G401.6 (cell line): ENCODE results near the gene CRIM1.
"Not testable (repeated sequence)": the region's sequence is repeated elsewhere in the genome, so short reads cannot be mapped to it uniquely, and the experiment has no call there.

Source experiments
- FAIRE-seq: peaks from 2 replicates; lab custom pipeline; 2012; peaks lifted over from hg19 to GRCh38; lab: Jason Lieb, UNC

CRIM1 gene

GRCh38 chr2:36355151-36355889 lies at the start of gene CRIM1:
Gene CRIM1, plus strand, starts transcription at chr2:36355778. Its CDS starts 515 bp downstream, at chr2:36356293.
- no peak for FAIRE-seq

GRCh38 chr2:36307441-36307840 lies 48.1 kb upstream of the CRIM1 start:
- no peak for FAIRE-seq

- FAIRE-seq, result not testable (repeated sequence)
These were observed 45.1 kb upstream of the CRIM1 start for GRCh38 chr2:36310444-36310843.

- FAIRE-seq, result no peak
These were observed 37.0 kb upstream of the CRIM1 start for GRCh38 chr2:36318547-36318946.

- FAIRE-seq, result peak; percentile 74
These were observed 33.5 kb upstream of the CRIM1 start for GRCh38 chr2:36322108-36322507.

- FAIRE-seq, result no peak
These were observed 29.3 kb upstream of the CRIM1 start for GRCh38 chr2:36326286-36326685.

GRCh38 chr2:36329251-36329650 lies 26.3 kb upstream of the CRIM1 start:
- no peak for FAIRE-seq

- FAIRE-seq, result peak; percentile 78
These were observed 25.7 kb upstream of the CRIM1 start for GRCh38 chr2:36329746-36330472.

GRCh38 chr2:36330473-36331395 lies 24.8 kb upstream of the CRIM1 start:
- FAIRE-seq, result no peak

GRCh38 chr2:36333350-36334012 lies 22.1 kb upstream of the CRIM1 start:
- peak; percentile 42 for FAIRE-seq

GRCh38 chr2:36335597-36335996 lies 20.0 kb upstream of the CRIM1 start:
- no peak for FAIRE-seq

- FAIRE-seq, result no peak
These were observed 19.3 kb upstream of the CRIM1 start for GRCh38 chr2:36336321-36336720.

- no peak for FAIRE-seq
These were observed 18.2 kb upstream of the CRIM1 start for GRCh38 chr2:36337354-36337753.

- peak; percentile 33 for FAIRE-seq
These were observed 17.3 kb upstream of the CRIM1 start for GRCh38 chr2:36338124-36338826.

- peak; percentile 97 for FAIRE-seq
These were observed 16.8 kb upstream of the CRIM1 start for GRCh38 chr2:36338827-36339145.

- FAIRE-seq, result no peak
These were observed 15.9 kb upstream of the CRIM1 start for GRCh38 chr2:36339607-36340218.

- FAIRE-seq, result no peak
These were observed 12.0 kb upstream of the CRIM1 start for GRCh38 chr2:36343606-36344005.

GRCh38 chr2:36348721-36349120 lies 6.9 kb upstream of the CRIM1 start:
- peak; percentile 8 for FAIRE-seq

- FAIRE-seq, result no peak
These were observed 4.3 kb upstream of the CRIM1 start for GRCh38 chr2:36351291-36351690.

- FAIRE-seq, result peak; percentile 72
These were observed 3.7 kb upstream of the CRIM1 start for GRCh38 chr2:36351736-36352349.

- peak; percentile 93 for FAIRE-seq
These were observed 2.9 kb upstream of the CRIM1 start for GRCh38 chr2:36352701-36353100.
